Stimulated activated CD8-positive, alpha-beta memory T cell treated with anti-CD3 and anti-CD28 coated beads, Interleukin-15, amount 100 ng/mL, for 24 hours (primary cell): ENCODE data around the gene GFI1B.
"Not testable (repeated sequence)": the region's sequence is repeated elsewhere in the genome, so short reads cannot be mapped to it uniquely, and the experiment has no call there.

Experiments used
- DNase-seq: peaks from one replicate; pipeline ENCODE4 v3.0.0-alpha.2; 2020; ENCODE audit warnings: low read depth

GFI1B gene

GRCh38 chr9:133014696-133015095, 36.2 kb downstream of the GFI1B start:
- DNase-seq = no peak

GRCh38 chr9:133023117-133023890, 44.8 kb downstream of the GFI1B start:
- no peak for DNase-seq

DNA sequence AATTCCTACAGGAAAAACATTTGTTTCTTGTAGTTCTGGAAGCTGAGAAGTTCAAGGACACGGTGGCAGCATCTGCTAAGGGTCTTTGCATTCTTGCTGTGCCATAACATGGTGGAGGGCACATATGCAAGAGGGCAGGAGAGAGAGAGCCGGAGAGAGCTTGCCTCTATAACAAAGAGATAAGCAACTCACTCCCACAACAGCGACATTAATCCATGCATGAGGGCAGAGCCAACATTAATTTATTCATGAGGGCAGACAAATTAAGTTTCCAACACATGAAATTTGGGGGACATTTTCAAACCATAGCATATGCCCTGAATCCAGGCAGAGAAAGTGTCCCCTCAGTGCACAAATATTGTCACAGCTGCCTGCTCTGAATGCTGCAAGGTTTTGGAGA, 47.9 kb downstream of the GFI1B start:
- DNase-seq = no peak

DNA sequence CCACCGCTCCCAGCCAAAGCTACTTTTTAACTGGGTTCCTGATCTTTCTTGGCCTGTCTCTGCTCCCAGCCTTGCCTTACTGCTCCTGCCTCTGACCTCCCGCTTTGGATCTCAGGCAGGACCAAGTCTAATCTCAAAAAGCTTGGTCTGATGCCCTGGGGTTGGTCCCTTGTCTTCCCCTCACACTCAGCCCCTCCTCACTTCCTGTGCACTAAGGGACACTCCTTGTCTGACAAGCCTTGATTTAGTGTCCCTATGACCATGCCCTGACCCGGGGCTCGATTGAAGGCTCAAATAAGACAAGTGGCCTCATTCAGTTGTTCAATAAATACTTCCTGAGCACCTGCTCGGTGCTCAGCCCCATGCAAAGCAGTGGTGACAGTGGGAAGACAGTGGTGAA, 48.6 kb downstream of the GFI1B start:
- no peak for DNase-seq

GRCh38 chr9:133028221-133028620, 49.7 kb downstream of the GFI1B start:
- DNase-seq = no peak

DNA sequence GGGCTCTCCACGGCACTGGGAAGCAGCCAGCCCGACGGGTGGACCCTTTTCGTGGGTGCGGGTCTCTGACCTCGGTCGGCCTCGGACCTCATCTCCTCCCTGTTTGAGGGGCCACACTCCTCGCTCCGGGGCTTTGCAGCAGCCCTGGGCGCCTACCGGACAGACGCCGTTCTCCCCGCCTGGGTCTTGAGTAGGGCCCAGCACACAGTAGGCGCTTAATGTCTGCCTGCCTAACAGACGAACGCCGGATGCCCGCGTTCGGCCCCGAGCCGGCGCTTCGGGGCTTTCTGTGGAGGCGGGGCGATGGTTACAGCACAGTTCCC, 51.5 kb downstream of the GFI1B start:
- no peak for DNase-seq

- DNase-seq = peak; percentile 69
These were observed 52.0 kb downstream of the GFI1B start, which contains the start of gene GTF3C5 for GRCh38 chr9:133030317-133031129. GTF3C5 (plus strand) TSS chr9:133030997; CDS start chr9:133031012, 15 bp downstream.

- no peak for DNase-seq
These were observed 52.6 kb downstream of the GFI1B start for GRCh38 chr9:133031130-133031422.

DNA sequence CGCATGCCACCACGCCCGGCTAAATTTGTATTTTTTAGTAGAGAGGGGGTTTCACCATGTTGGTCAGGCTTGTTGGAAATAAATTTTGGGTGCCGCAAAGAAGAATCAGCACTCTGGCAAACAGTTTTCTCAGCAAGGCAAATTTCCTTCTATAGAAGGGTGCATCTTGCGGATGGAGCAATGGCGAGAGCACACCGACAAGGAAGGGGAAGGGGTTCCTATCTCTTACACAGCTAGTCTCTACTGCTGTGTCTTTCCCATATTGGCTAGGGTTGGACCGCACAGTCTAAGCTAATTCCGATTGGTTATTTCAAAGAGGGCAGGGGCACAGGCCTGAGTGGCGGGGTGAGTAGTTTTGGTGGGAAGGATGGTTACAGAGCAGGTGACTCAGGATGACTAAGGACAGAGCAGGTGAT, 53.0 kb downstream of the GFI1B start:
- DNase-seq = no peak

GRCh38 chr9:133032171-133032570, 53.7 kb downstream of the GFI1B start:
- no peak for DNase-seq

DNA sequence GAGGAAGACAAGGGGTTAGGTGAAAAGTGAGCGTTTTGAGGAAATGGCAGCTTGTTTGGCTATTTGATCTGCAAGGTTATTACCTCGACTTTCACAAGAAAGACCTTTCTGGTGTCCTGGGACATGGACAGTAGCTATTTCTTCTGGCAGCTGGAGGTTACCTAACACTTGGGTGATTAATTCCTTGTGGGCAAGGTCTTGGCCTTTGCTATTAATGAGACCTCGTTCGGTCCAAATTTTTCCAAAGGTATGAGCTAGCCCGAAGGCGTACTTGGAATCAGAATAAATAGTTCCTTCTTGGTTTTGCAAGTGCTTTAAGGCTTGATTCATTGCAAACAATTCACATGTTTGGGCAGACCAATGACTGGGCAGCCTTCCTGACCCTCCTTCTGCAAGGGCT, 57.2 kb downstream of the GFI1B start:
- DNase-seq = no peak

DNA sequence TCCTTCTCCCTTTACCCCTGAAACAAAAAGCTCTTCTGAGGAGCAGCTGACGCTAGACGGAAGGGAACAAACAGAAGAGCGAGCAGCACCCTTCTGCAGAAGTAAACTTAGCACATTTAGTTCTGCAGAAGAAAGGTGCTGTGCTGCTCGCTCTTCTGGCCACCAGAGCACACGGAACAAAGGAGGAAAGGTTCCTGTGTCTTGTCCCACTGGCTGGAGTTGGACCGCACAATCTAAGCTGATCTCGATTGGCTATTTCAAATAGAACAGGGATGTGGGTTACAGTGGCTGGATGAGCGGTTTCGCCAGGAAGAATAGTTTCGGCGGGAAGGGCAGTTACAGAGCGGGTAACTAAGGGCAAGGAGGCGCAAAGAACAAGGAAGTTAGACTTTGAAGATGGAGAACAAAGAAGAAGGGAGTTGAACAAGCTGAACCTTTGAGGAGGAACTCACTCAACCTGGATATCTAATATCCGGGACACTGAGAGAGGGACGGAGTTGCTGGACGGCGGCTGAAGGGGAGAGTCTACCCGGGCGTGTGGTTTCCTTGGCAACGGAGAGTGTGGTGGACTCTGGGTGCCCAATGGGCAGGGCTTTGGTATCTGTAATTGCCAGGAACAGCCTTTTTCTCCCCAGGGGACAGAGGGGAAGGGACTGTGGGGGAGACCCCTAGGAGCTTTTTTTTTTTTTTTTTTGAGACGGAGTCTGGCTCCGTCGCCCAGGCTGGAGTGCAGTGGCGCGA, 59.5 kb downstream of the GFI1B start:
- no peak for DNase-seq

GRCh38 chr9:133040892-133041479, 62.5 kb downstream of the GFI1B start:
- not testable (repeated sequence) for DNase-seq
